ENCODE results near the gene ARID5B.

The ARID5B gene

DNA sequence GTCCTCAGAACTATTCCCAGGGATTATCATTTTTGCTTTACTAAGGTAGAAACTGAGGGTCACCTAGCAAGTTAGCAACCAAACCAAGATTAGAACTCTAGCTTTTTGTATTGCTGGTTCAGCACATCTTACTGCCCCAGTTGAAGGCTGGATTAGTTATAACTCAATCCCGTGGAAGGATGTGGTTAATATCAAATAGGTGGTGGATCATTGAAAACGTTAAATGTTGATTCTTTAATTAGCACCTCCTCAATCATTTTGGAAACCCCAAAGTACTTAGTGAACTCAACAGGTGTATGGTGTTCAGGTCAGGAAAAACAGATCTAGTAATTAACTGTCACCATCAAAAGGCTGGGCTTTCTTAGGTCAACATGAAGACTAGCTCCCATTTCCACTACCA is 152.4 kb downstream of the ARID5B start:
- DNase-seq (ENCODE audit: low spot score), result no peak

DNA sequence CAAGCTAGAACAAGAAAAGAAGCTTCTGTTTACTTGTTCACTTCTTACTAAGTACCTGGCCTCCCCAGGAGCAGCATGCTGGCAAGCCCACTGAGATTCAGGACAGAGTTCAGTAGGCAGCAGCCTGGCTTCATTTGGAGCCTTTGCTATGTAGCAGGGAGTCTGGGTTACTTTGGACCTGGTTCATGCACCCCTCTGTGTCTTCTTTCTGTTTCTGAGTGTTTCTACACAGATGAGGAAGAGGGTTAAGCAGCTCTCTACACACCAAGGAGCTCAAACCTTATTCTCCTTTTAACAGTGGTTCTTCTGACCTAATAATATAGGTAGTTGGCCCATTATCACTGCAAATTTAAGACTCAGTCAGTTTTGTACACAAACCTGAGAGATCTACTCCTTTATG is 152.9 kb downstream of the ARID5B start:
- no peak for DNase-seq (ENCODE audit: low spot score)

- no peak for DNase-seq (ENCODE audit: low spot score)
These were observed 153.3 kb downstream of the ARID5B start for GRCh38 chr10:62054830-62055229.

DNA sequence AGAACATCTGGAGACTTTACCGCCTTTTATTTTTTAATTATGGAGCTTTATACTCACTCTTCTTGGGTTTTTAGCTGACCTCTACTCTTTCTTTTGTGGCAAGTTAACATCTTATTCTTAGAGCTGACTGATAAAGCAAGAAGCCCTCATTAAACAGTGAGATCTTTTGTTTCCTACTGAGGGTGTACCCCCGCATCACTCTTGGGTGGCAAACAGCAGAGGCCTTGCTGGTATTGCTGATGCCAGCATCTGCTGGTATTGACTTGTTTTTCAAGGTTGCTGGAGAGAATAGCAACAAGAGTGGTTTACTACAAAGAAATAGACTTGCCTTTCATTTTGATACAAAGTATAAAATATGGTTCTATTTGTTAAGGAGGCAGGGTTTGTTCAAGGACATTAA is 154.7 kb downstream of the ARID5B start:
- no peak for DNase-seq (ENCODE audit: low spot score)

- DNase-seq (ENCODE audit: low spot score), result no peak
These were observed 155.2 kb downstream of the ARID5B start for GRCh38 chr10:62056698-62057097.

GRCh38 chr10:62057359-62057758 is 155.9 kb downstream of the ARID5B start:
- DNase-seq (ENCODE audit: low spot score), result no peak

DNA sequence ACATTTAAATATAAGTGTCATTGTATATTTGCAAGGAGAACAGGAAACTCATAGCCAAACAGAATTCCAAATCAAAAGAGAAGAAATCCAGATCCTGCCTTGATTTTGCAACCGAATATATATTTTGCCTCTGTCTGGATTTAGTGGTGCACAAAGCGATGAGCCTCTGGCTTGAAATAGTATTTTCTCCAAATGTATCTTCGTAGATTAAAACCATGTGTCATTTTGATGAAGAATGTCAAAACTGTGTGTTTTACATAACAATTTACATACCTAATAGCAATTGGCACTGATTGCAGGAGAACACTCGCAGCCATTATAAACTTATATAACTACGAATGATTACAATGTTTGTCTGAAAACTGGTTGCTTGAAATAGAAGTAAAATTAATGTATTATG is 156.4 kb downstream of the ARID5B start:
- DNase-seq (ENCODE audit: low spot score), result no peak

GRCh38 chr10:62058476-62058875 is 157.0 kb downstream of the ARID5B start:
- DNase-seq (ENCODE audit: low spot score), result no peak

DNA sequence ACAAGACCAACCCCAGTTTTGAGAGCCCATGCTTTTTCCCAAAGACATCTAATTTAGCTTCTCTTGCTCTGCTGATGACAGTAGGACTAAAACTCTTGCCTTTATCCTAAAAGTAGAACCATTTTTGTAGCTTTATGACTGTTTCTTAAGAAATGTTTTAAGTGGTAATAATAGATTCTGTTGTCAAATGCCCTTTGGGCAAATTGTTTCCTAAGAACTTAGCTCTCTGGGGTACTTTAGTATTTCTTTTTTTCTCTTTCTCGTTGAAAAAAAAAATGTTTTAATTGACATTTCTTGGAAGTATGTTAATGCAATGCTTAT is 157.4 kb downstream of the ARID5B start:
- no peak for DNase-seq (ENCODE audit: low spot score)

GRCh38 chr10:62059217-62059920 is 157.9 kb downstream of the ARID5B start:
- DNase-seq (ENCODE audit: low spot score), result no peak

GRCh38 chr10:62062028-62062427 is 160.5 kb downstream of the ARID5B start:
- DNase-seq (ENCODE audit: low spot score), result no peak

DNA sequence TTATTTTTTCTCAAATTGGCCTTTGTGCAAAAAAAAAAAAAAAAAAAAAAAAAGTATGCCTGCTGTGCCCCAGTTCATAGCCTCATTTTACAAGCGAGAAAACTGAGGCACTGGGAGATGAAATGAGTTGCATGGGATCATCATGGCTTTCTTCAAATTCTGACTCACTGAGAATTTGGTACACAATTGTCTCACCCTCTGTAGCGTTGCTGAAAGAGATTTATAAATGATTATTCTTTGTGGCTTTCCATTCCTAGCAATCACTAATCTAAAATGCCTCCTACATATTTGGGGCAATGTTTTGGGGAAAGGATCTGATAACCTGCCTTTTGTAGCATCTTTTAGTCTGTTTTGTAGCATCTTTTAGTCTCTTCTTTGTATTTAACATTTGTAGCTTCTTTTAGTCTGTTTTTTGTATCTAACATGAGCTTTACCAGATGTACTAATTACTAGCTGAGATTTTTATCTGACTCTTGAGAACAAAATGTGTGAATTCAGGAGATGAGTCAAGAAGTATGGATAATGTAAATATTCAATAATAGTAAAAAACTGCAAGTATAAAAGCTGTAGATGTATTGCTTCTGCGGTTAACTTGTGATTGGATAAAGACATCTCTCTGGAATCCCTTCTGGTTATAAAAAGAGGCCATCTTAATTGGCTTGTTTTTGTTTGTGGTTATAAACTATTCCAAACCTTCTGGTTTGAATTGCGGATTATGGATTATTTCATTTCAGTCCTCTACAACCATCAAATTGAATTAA is 161.4 kb downstream of the ARID5B start:
- no peak for DNase-seq (ENCODE audit: low spot score)

DNA sequence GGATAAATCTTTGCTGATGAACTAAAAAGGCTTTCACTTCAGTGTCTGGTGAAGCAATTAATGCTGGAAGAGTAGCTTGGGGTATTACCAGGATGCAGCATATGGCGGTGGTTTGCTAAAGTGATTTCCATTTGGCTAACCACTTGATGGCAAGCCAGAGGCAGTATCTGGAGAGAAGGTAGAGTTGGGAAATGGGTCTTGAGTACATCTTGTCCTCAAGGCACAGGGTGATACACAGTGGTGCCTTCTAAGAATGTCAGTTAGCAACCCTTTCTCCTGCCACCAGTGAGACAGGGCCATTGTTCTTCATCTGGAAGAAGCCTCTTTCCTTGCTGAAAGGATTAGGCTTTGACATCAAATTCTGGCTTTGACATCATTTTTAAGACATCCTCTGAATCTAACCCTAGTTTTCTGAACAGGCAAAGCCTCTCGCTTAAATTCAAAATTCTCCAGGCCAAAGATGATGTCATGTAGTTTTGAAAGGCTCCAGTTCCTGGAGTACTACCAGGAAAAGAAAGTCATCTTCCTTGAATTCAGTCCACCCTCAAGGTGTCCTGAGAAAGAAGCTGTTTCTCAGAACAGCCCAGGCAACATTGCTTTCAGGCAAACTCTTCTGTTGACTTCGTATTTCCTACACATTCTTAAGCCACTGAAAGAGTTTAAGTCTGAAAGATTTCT is 162.4 kb downstream of the ARID5B start:
- DNase-seq (ENCODE audit: low spot score), result no peak

- DNase-seq (ENCODE audit: low spot score), result no peak
These were observed 166.1 kb downstream of the ARID5B start for GRCh38 chr10:62067560-62067959.

GRCh38 chr10:62068464-62068863 is 167.0 kb downstream of the ARID5B start:
- DNase-seq (ENCODE audit: low spot score), result no peak

- no peak for DNase-seq (ENCODE audit: low spot score)
These were observed 168.1 kb downstream of the ARID5B start for GRCh38 chr10:62069452-62070178.

GRCh38 chr10:62071846-62072281 is 170.4 kb downstream of the ARID5B start:
- no peak for DNase-seq (ENCODE audit: low spot score)

GRCh38 chr10:62072901-62073300 is 171.4 kb downstream of the ARID5B start:
- no peak for DNase-seq (ENCODE audit: low spot score)

GRCh38 chr10:62073429-62073828 is 171.9 kb downstream of the ARID5B start:
- no peak for DNase-seq (ENCODE audit: low spot score)

DNA sequence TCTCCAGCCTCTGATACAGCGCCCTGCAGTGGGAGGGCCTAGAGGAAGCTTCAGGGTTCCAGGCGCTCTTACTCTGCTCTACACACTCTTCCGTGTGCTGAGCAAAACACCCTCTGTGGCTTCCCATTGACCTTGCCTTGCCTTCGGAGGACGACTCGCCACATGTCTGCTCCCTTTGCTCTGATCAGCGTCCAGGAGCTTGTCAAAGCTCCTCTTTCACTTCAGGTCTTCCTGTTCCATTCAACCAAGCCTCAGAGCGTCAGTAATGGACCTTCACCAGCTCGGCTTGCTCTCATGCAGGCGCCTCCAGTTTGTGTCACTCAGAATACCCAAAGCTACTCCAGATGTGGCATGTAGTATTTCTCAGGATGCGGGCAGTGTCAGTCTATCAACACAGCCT is 173.9 kb downstream of the ARID5B start:
- DNase-seq (ENCODE audit: low spot score), result no peak

GRCh38 chr10:62075912-62076311 is 174.4 kb downstream of the ARID5B start:
- DNase-seq (ENCODE audit: low spot score), result no peak

- DNase-seq (ENCODE audit: low spot score), result no peak
These were observed 175.4 kb downstream of the ARID5B start for GRCh38 chr10:62076891-62077290.

Measured in cerebellar cortex (tissue), 1 donor.